Gastrocnemius medialis (tissue), 4 donors: ENCODE results near the gene SUMF1. TPM values are rescaled to one million over a fixed set of nuclear protein-coding genes. Genes with fewer than 3 reads are reported as not detected.

Source experiments
- ATAC-seq, 2 donors: fragments of 150-250 bp; one replicate each; pipeline ENCODE4 v1.9.1; 2016
- DNase-seq, 2 donors: peaks; one replicate each; pipeline ENCODE4 v3.0.0-alpha.2; 2019
- H3K27ac ChIP-seq, 4 donors: fragments of 200-600 bp; sonication (generic); 1 replicate in 1 of 4; 2 replicates in 3 of 4; pipeline ENCODE4 v1.5.1; 2016 to 2018; ENCODE audit warnings: mild to moderate bottlenecking in 2 of 4, moderate library complexity in 1 of 4
- H3K27me3 ChIP-seq, 3 donors: fragments of 200-600 bp; sonication (generic) in 2 of 3; 1 replicate in 1 of 3; 2 replicates in 2 of 3; pipeline versions ENCODE4 v1.5.1 to v1.6.0; 2016 to 2019; ENCODE audit warnings: mild to moderate bottlenecking in 1 of 3, moderate library complexity in 1 of 3
- H3K36me3 ChIP-seq, 2 donors: fragments of 200-600 bp; sonication (generic) in 1 of 2; one replicate each; pipeline ENCODE4 v1.5.1; 2017 to 2018
- H3K4me1 ChIP-seq, 2 donors: fragments of 200-600 bp; sonication (generic) in 1 of 2; one replicate each; pipeline ENCODE4 v1.5.1; 2016 to 2017; ENCODE audit warnings: mild to moderate bottlenecking in 2 of 2
- H3K4me3 ChIP-seq, 4 donors: fragments of 200-600 bp; sonication (generic) in 3 of 4; 1 replicate in 1 of 4; 2 replicates in 3 of 4; pipeline ENCODE4 v1.5.1; 2016 to 2019; ENCODE audit warnings: mild to moderate bottlenecking in 2 of 4
- H3K9me3 ChIP-seq, 3 donors: fragments of 200-600 bp; sonication (generic) in 2 of 3; 1 replicate in 1 of 3; 2 replicates in 2 of 3; pipeline ENCODE4 v1.5.1; 2016 to 2019
- POLR2A ChIP-seq, 2 donors: fragments of 450-650 bp; IDR thresholded peaks; one replicate each; pipeline ENCODE4 v1.6.1; 2017; ENCODE audit warnings: antibody characterized with exemption in 2 of 2, mild to moderate bottlenecking in 2 of 2, moderate library complexity in 2 of 2
- in situ Hi-C, 4 donors: fragments of 200-750 bp; cut with MboI; loops; one replicate each; pipeline versions ENCODE4 v1.15.0 to v1.8.0; 2017; ENCODE audit warnings: low sequenced_read_pairs in 4 of 4
- intact Hi-C: fragments of 100-400 bp; cut with DNase I; formaldehyde crosslinking; loops from one replicate; pipeline ENCODE4 v1.15.1; 2023; ENCODE audit warnings: low total_unique reads
- total RNA-seq, 4 donors: library from RNA; depleted of rRNA; stranded (reverse); fragments of >200 nt; gene quantifications; one replicate each; pipeline versions ENCODE4 v1.1.0 to v1.2.3, GENCODE V29; 2016
- TF ChIP-seq, protein P1 (sequence below), 5 experiments: fragments of 450-650 bp in 3 of 5; fragments of 200-600 bp in 2 of 5; sonication (generic) in 2 of 5; IDR thresholded peaks in 4 of 5; conservative IDR thresholded peaks in 1 of 5; 1 replicate in 4 of 5; 2 replicates in 1 of 5; pipeline ENCODE4 v1.5.1; 2016 to 2019; ENCODE audit warnings: antibody characterized with exemption in 5 of 5, mild to moderate bottlenecking in 3 of 5, moderate library complexity in 3 of 5

SUMF1 gene
- total RNA-seq, 4 donors from 2014 or later: 4.4 to 9.4 (median 7.6) TPM

DNA sequence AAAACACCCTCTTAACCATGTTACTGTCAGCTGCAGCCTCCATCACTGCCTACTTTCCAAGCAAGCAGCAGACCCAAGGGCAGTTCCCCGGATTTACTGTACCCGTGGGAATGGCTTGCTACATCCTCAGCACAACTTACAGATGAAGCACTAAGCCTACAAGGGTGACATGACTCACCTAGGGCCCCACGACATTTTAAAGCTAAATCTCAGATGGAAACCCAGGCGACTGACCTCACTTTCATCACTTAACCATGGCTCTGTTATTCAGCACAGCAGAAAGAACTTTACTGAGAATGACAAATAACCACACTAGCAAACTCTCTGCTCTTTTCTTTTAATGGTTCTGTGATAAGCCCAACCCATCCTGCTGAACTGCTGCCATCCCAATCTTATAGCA, 65.6 kb downstream of the SUMF1 start:
- H3K36me3 ChIP-seq: no peaks in the 10 kb centered on the region
- intact Hi-C loops: no loop called here
- no peak for TF ChIP-seq POLR2A (IDR thresholded peaks at IDR 0.05)
- TF ChIP-seq, protein P1, sequence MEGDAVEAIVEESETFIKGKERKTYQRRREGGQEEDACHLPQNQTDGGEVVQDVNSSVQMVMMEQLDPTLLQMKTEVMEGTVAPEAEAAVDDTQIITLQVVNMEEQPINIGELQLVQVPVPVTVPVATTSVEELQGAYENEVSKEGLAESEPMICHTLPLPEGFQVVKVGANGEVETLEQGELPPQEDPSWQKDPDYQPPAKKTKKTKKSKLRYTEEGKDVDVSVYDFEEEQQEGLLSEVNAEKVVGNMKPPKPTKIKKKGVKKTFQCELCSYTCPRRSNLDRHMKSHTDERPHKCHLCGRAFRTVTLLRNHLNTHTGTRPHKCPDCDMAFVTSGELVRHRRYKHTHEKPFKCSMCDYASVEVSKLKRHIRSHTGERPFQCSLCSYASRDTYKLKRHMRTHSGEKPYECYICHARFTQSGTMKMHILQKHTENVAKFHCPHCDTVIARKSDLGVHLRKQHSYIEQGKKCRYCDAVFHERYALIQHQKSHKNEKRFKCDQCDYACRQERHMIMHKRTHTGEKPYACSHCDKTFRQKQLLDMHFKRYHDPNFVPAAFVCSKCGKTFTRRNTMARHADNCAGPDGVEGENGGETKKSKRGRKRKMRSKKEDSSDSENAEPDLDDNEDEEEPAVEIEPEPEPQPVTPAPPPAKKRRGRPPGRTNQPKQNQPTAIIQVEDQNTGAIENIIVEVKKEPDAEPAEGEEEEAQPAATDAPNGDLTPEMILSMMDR (IDR thresholded peaks at IDR 0.05 in 4 of 5, conservative IDR thresholded peaks at IDR 0.05 in 1 of 5): no peak

DNA sequence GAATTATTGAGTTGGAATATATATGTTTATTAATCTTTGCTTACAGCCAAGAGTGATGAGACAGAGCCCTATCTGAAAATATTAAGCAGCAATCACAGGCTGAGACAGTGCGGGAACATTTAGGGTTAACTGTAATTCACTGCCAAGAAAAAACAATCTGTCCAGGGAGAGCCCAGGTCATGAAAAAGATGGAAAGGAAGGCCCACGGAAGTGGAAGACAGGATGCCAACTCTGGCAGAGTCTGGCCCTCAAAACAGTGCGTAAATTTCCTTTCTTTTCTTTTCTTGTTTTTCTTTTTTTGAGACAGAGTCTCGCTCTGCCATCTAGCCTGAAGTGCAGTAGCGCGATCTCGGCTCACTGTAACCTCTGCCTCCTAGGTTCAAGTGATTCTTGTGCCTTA, 67.6 kb downstream of the SUMF1 start:
- no peak for DNase-seq
- no peak overlapping the region for H3K4me3 ChIP-seq
- H3K27me3 ChIP-seq: no peaks in the 10 kb centered on the region
- TF ChIP-seq, protein P1 (IDR thresholded peaks at IDR 0.05 in 4 of 5, conservative IDR thresholded peaks at IDR 0.05 in 1 of 5): no peak
- TF ChIP-seq POLR2A (IDR thresholded peaks at IDR 0.05): no peak
- H3K9me3 ChIP-seq: no peaks in the 10 kb centered on the region
- intact Hi-C loops: no loop called here
- in situ Hi-C loops: no loop called here
- H3K4me1 ChIP-seq: peaks cover 6 to 8% of the 10 kb centered on the region in 2 donors
- H3K27ac ChIP-seq: no peak overlapping the region
- no peaks in the 10 kb centered on the region for H3K36me3 ChIP-seq
- ATAC-seq: no peak

More for the DNA sequence above, 65.6 kb downstream of the SUMF1 start:
- no peak for ATAC-seq
- Histone ChIP-seq H3K4me3 (no peak overlapping the region), H3K27me3 (no peaks in the 10 kb centered on the region), H3K27ac (no peak overlapping the region), H3K9me3 (no peaks in the 10 kb centered on the region), H3K4me1 (peaks cover 6 to 8% of the 10 kb centered on the region in 2 donors)
- in situ Hi-C loops: no loop called here
- DNase-seq: no peak

DNA sequence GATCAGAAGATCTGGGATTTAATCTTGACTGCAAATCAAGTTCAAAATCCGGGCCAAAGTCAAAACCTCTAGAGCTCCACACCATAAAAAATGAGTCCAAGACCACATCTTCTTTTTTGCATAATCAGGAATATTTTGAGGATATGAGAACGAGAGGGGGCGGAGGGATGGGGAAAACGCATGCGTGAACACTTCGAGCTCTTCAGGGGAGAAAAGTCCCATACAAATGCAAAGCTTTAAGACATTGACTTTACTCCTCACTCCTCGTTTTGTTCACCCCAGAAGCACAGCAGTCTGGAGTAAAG, 68.2 kb downstream of the SUMF1 start:
- no peak for DNase-seq
- H3K9me3 ChIP-seq: no peaks in the 10 kb centered on the region
- no peak overlapping the region for H3K4me3 ChIP-seq
- H3K27me3 ChIP-seq: no peaks in the 10 kb centered on the region
- in situ Hi-C loops (no loop called here), intact Hi-C loops (no loop called here)
- ATAC-seq: no peak
- H3K36me3 ChIP-seq: no peaks in the 10 kb centered on the region
- H3K4me1 ChIP-seq: peaks cover 6 to 8% of the 10 kb centered on the region in 2 donors
- TF ChIP-seq, protein P1 (IDR thresholded peaks at IDR 0.05 in 4 of 5, conservative IDR thresholded peaks at IDR 0.05 in 1 of 5): no peak
- no peak overlapping the region for H3K27ac ChIP-seq

DNA sequence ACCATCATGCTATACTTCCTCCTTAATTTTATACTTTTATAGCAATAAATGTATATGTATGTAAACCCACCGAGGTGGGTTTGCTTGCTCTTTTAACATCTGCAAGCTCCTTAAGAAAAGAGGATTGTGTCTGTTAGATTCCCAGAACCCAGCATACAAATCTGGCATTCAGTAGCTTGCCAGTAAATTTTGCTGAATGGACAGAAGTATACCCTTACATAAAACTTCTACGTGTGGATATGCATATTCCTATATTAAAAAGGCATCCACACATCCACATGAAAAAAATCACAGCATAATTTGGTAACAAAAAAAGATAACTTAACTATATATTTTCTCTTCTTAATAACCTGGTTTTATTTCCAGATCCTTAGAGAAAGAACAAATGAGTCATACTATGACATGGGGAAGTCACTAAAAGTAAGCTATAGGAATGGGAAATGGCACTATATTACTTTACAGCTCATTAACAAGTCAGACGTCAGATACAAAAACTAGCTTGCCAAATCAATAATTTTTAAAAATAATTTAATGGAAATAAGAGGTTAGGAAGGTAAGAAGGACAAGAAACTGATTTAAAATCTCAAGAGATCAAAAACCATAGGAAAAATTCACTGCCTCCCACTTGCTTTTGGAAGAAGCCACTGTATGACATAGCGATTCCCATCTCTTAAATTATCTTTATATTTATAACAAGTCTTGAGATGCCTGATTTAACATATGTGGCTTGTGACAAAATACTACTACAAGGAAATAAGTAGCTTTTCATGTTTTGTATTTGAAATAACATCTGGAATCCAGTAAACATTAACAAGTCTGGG, 68.7 kb downstream of the SUMF1 start:
- no peak overlapping the region for H3K27ac ChIP-seq

More for the DNA sequence above, 68.7 kb downstream of the SUMF1 start:
- DNase-seq: no peak
- intact Hi-C loops (no loop called here), in situ Hi-C loops (no loop called here)
- Histone ChIP-seq H3K27me3 (no peaks in the 10 kb centered on the region), H3K4me1 (peaks cover 6 to 8% of the 10 kb centered on the region in 2 donors), H3K36me3 (no peaks in the 10 kb centered on the region), H3K4me3 (no peak overlapping the region), H3K9me3 (no peaks in the 10 kb centered on the region)
- no peak for ATAC-seq
- TF ChIP-seq, protein P1 (IDR thresholded peaks at IDR 0.05 in 4 of 5, conservative IDR thresholded peaks at IDR 0.05 in 1 of 5): no peak
- no peak for TF ChIP-seq POLR2A (IDR thresholded peaks at IDR 0.05)
